ENCODE data around the gene FOXD3.

GRCh38 chr1:63322944-63323864, 837 bp downstream of the FOXD3 start:
- TF ChIP-seq EP300 (IDR thresholded peaks at IDR 0.05) (no peak), CTCF (IDR thresholded peaks at IDR 0.05) (no peak)
